Right renal pelvis (tissue), 4 donors: ENCODE data around the gene SEC22C. TPM values are rescaled to one million over a fixed set of nuclear protein-coding genes. Genes with fewer than 3 reads are reported as not detected.

Experiments used
- DNase-seq, 4 donors: peaks; one replicate each; pipeline ENCODE4 v3.0.0-alpha.2; 2013; ENCODE audit warnings: low read depth in 4 of 4, low spot score in 3 of 4, missing footprints in 1 of 4
- polyA plus RNA-seq, 4 donors: library from polyadenylated mRNA; unstranded; fragments of 120-200 nt; gene quantifications; one replicate each; pipeline ENCODE4 v1.2.1, GENCODE V29; 2013; ENCODE audit not compliant: insufficient read length in 4 of 4

Gene SEC22C
- polyA plus RNA-seq, 4 donors = 42.8 to 48.2 (median 46.0) TPM

GRCh38 chr3:42539871-42540714 is 41.7 kb downstream of the SEC22C start:
- DNase-seq = peak in 1 of 4 donors; percentile 23

GRCh38 chr3:42537350-42537749 is 44.4 kb downstream of the SEC22C start:
- no peak for DNase-seq

GRCh38 chr3:42535981-42536784 is 45.6 kb downstream of the SEC22C start:
- DNase-seq = no peak

- DNase-seq = no peak
Measured at GRCh38 chr3:42533161-42533897, 48.4 kb downstream of the SEC22C start.

- DNase-seq = no peak
Measured at GRCh38 chr3:42532229-42532628, 49.5 kb downstream of the SEC22C start.

GRCh38 chr3:42531470-42531869 is 50.3 kb downstream of the SEC22C start:
- no peak for DNase-seq

- DNase-seq = no peak
Measured at GRCh38 chr3:42530073-42530472, 51.7 kb downstream of the SEC22C start.

DNA sequence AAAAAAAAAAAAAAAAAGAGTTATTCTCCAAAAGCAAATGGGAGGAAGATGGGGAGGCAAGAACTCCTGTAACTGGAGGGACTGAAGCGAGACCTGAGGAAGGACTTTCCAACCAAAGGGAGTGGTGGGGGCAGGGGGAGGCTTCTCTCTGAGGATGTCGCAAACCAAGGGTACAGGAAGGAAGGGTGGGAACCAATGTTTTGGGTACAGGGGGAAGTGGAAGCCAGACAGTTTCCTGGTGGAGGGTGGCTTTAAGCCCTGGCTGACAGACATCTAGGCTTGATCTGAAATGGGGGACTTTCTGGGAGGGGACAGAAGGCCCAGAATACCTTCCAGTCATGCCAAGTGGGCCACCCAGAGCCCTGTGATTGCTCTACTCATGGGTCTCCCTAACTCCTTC is 52.3 kb downstream of the SEC22C start:
- no peak for DNase-seq

DNA sequence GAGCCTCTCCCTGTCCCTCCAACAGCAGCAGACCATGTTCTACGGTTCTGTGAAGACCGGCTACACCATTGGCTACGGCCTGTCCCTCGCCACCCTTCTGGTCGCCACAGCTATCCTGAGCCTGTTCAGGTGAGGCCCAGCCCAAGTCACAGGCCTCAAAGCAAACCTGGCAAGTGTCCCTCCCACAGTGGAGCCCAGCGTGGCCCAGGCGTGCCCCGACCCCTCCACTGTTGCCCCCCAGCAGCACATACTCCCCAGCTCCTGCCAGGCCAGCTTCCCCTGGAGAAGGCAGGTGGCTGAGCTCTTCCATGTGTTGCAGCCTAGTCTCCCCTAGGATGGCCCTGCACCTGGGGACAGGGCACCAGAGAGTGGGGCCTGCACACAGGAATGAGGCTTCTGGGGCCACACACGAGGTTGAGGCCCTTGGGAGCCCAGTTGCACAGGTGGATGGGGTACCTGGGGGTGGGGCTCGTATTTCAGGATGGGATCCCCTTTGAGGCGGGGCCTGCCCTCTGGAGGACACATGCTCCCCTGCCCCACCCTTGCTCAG is 54.3 kb downstream of the SEC22C start:
- DNase-seq = no peak

GRCh38 chr3:42526616-42527367 is 55.0 kb downstream of the SEC22C start:
- no peak for DNase-seq

GRCh38 chr3:42525736-42526345 is 55.9 kb downstream of the SEC22C start:
- no peak for DNase-seq

DNA sequence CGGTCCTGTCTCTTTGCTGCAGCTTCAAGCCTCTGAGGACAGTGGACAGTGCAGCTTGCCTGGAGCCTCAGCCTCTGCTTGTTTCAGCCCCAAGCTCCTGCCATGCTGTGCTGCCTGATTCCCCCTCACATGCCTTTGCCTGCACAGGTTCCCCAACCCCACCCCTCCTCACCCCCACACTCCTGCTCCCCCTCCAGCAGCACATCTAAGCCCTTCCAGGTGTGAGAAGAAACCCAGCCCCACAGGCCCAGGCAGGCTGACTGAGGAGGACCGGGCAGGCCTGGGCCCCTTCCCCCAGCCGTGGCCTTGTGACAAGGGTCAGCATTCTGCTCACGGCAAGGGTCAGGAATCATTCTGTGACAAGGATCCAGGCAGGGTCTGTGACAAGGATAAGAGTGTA is 56.6 kb downstream of the SEC22C start:
- no peak for DNase-seq

DNA sequence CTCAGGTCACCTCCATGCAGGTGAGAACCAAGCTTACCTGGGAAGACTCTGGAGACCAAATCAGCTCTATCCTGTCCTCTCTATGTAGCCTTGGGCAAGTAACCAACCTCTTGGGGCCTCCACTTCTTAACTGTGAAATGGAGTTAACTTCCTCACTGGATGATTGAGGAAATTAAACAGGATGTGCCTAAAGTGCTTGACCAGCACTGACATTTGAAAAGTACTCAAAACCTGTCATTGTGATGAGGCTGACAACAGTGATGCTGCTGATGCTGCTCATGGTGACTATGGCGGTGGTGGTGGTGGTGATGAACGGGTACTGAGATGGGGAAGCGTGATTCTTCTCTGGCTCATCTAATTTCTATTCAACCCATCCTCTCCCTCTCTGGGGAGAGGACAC is 57.0 kb downstream of the SEC22C start:
- DNase-seq = no peak

DNA sequence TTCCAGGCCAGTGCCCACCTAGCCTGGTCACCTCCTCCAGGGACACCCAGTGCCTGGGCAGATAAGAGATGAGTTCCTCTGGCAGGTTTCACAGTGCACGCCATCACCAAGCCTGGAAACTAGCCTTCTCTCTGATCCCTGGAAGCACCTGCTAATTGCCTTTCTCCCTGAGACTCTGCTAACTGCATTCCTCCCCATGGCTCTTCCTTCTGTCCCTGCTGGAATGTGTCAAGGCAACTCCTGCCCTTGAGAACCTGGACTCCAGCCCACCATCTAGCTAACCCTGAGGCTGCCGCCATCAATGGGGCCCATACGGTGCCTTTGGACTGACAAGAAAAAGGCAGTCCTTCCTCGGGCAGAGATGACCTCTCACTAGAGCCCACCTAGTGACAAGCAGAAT is 60.9 kb downstream of the SEC22C start:
- DNase-seq = no peak

- no peak for DNase-seq
Measured at GRCh38 chr3:42520336-42520735, 61.4 kb downstream of the SEC22C start.

DNA sequence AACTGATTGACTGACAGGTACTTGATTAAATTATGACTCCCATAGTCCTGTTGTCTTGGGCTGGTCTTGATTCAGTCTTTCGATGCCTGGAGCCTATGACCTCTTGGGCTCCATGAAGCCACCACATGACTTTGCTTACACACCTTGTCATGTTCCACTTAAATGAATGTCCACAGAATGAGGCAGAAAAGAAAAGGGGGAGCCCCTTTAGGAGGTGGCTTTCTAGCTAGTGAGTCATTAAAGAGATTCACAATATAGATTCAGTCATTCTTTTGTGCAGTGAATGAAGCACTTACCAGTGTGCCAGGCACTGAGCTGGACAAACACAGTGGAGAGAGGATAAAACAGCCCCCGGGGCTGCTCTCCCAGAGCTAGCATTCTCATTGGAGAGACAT is 62.2 kb downstream of the SEC22C start:
- no peak for DNase-seq

- no peak for DNase-seq
Measured at GRCh38 chr3:42518800-42519567, 62.8 kb downstream of the SEC22C start.

GRCh38 chr3:42517117-42517516 is 64.7 kb downstream of the SEC22C start:
- DNase-seq = no peak

DNA sequence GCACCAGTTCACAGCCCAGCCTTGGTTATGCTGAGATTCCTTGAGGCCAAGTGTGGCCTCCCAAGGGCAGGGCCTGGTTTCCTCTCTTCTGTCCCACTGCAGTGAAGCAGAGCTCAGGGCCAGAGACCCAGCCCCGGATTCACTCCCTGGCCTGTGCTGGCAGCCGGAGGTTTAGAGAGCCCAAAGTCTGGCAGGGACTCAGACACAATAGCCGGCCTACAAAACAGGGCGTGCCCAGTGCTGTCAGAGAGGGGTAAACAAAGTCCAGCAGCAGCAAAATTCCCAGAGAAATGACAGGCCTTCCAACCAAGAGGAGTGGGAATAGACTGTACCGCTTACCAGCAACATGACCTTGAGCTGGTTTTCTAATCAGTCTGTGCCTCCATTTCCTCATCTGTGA is 65.3 kb downstream of the SEC22C start:
- no peak for DNase-seq
